B cell (primary cell): ENCODE data around the gene HEXB. TPM values are rescaled to one million over a fixed set of nuclear protein-coding genes. Genes with fewer than 3 reads are reported as not detected.
"Not testable (repeated sequence)": the region's sequence is repeated elsewhere in the genome, so short reads cannot be mapped to it uniquely, and the experiment has no call there.

Experiments
- ATAC-seq: fragments of 200-7000 bp; cut with Tn5 transposase; one replicate; pipeline ENCODE4 v1.10.0; 2021; ENCODE audit warnings: low read depth, mild to moderate bottlenecking, moderate number of reproducible peaks, moderate library complexity
- CTCF ChIA-PET: fragments of 350-600 bp; sonication (Branson Sonifier 250); formaldehyde crosslinking; loops from one replicate; lab custom pipeline; 2021; ENCODE audit warnings: antibody characterized with exemption, inconsistent platforms; lab: Charles Lee
- POLR2A ChIA-PET: fragments of 350-600 bp; sonication (Branson Sonifier 250); formaldehyde crosslinking; loops from one replicate; lab custom pipeline; 2021; ENCODE audit warnings: antibody characterized with exemption; lab: Charles Lee
- DNase-seq: peaks from one replicate; pipeline ENCODE4 v3.0.0; 2013
- H2AFZ ChIP-seq: 2 replicates; pipeline ENCODE4 v1.6.1; 2012; ENCODE audit warnings: mild to moderate bottlenecking, low read depth, low read length; ENCODE audit not compliant: insufficient read depth, poor library complexity, severe bottlenecking
- H3K27ac ChIP-seq, 2 donors: 1 replicate in 1 of 2; 2 replicates in 1 of 2; pipeline ENCODE4 v1.5.1; 2012 to 2013; ENCODE audit warnings: low read length in 2 of 2, mild to moderate bottlenecking in 2 of 2, moderate library complexity in 1 of 2
- H3K27me3 ChIP-seq, 4 experiments: fragments of 200-600 bp in 1 of 4; sonication (generic) in 1 of 4; replicated peaks in 1 of 4; 1 replicate in 2 of 4; 2 replicates in 2 of 4; pipeline versions ENCODE4 v1.6.1 to v1.7.0; 2013 to 2016; ENCODE audit warnings: low read length in 3 of 4, mild to moderate bottlenecking in 2 of 4, mixed read lengths in 1 of 4, moderate library complexity in 1 of 4; ENCODE audit not compliant: insufficient read depth in 4 of 4, control insufficient read depth in 3 of 4; ENCODE audit errors: control extremely low read depth in 1 of 4
- H3K36me3 ChIP-seq, 2 experiments: replicated peaks in 1 of 2; 1 replicate in 1 of 2; 2 replicates in 1 of 2; pipeline versions ENCODE4 v1.6.1 to v1.7.1; 2013; ENCODE audit warnings: low read length in 1 of 2; ENCODE audit not compliant: insufficient read depth in 2 of 2, control insufficient read depth in 1 of 2; ENCODE audit errors: control extremely low read depth in 1 of 2, extremely low read depth in 1 of 2
- H3K4me1 ChIP-seq, 2 donors: fragments of 200-600 bp in 1 of 2; sonication (generic) in 1 of 2; 1 replicate in 1 of 2; 2 replicates in 1 of 2; pipeline versions ENCODE4 v1.5.1 to v1.6.1; 2013 to 2017; ENCODE audit warnings: low read length in 2 of 2; ENCODE audit not compliant: control insufficient read depth in 2 of 2, insufficient read depth in 2 of 2
- H3K4me2 ChIP-seq: replicated peaks from 2 replicates; pipeline ENCODE3; 2012; ENCODE audit warnings: mild to moderate bottlenecking, low read depth, low read length; ENCODE audit not compliant: poor library complexity, severe bottlenecking
- H3K4me3 ChIP-seq, 5 experiments: fragments of 200-600 bp in 1 of 5; sonication (generic) in 1 of 5; 1 replicate in 3 of 5; 2 replicates in 2 of 5; pipeline versions ENCODE4 v1.5.1 to v1.7.0; 2011 to 2016; ENCODE audit warnings: low read length in 4 of 5, mild to moderate bottlenecking in 4 of 5, low read depth in 2 of 5, control low read depth in 1 of 5, moderate library complexity in 1 of 5; ENCODE audit not compliant: insufficient read depth in 1 of 5; ENCODE audit errors: control extremely low read depth in 1 of 5, extremely low read depth in 1 of 5
- H3K79me2 ChIP-seq: fragments of 200-600 bp; sonication (generic); one replicate; pipeline ENCODE4 v1.6.0; 2016; ENCODE audit warnings: low read length; ENCODE audit not compliant: control insufficient read depth, insufficient read depth
- H3K9ac ChIP-seq: fragments of 200-600 bp; sonication (generic); 2 replicates; pipeline ENCODE4 v1.6.1; 2017; ENCODE audit warnings: mild to moderate bottlenecking, low read length, moderate library complexity
- H3K9me3 ChIP-seq, 3 donors: one replicate each; pipeline versions ENCODE4 v1.6.1 to v1.7.1; 2013; ENCODE audit warnings: low read length in 2 of 3; ENCODE audit not compliant: control insufficient read depth in 2 of 3, insufficient read depth in 1 of 3; ENCODE audit errors: control extremely low read depth in 1 of 3
- H4K20me1 ChIP-seq: 2 replicates; pipeline ENCODE4 v1.6.0; 2012; ENCODE audit warnings: mild to moderate bottlenecking, low read length; ENCODE audit not compliant: insufficient read depth, control insufficient read depth, poor library complexity, severe bottlenecking
- H3K27ac Mint-ChIP-seq: one replicate; pipeline ENCODE4 v1.8.0; 2021; ENCODE audit warnings: mixed read lengths
- H3K27me3 Mint-ChIP-seq: one replicate; pipeline ENCODE4 v1.8.0; 2021; ENCODE audit warnings: mixed read lengths
- H3K4me1 Mint-ChIP-seq: one replicate; pipeline ENCODE4 v1.8.0; 2021; ENCODE audit warnings: mixed read lengths
- H3K4me3 Mint-ChIP-seq: one replicate; pipeline ENCODE4 v1.8.0; 2021; ENCODE audit warnings: mixed read lengths
- H3K9me3 Mint-ChIP-seq: one replicate; pipeline ENCODE4 v1.8.0; 2022; ENCODE audit warnings: mixed read lengths; ENCODE audit not compliant: insufficient read depth
- EZH2 ChIP-seq: IDR thresholded peaks from 2 replicates; pipeline ENCODE4 v1.6.1; 2012; ENCODE audit warnings: borderline replicate concordance, low read depth, mild to moderate bottlenecking, moderate library complexity, low read length; ENCODE audit not compliant: insufficient read depth, poor library complexity, severe bottlenecking
- WGBS: methylation state at CpG from one replicate; pipeline ENCODE4 v1.1.5; 2013; ENCODE audit warnings: missing lambda C conversion rate; ENCODE audit not compliant: insufficient coverage; 5-methylcytosine and 5-hydroxymethylcytosine counted together
- intact Hi-C: fragments of 100-400 bp; cut with micrococcal nuclease; formaldehyde crosslinking; loops from one replicate; pipeline ENCODE4 v1.10.0; 2022
- polyA plus RNA-seq: library from polyadenylated mRNA; depleted of rRNA; stranded (reverse); fragments of >200 nt; gene quantifications from 2 replicates; pipeline ENCODE4 v1.2.3, GENCODE V29; 2012
- total RNA-seq, 2 donors: library from RNA; stranded (reverse); fragments of 120-200 nt in 1 of 2; gene quantifications; 1 replicate in 1 of 2; 2 replicates in 1 of 2; pipeline versions ENCODE4 v1.2.3 to v1.2.4, GENCODE V29; 2013 to 2022
- TF ChIP-seq, protein P1 (sequence below): fragments of 200-600 bp; IDR thresholded peaks from one replicate; pipeline ENCODE4 v1.8.0; 2022; ENCODE audit warnings: antibody characterized with exemption, mild to moderate bottlenecking

HEXB gene
- total and polyA plus RNA-seq, 2 donors (not counting 1 experiment from before 2014, with no cell fraction given) = 23.6 to 47.1 TPM

DNA sequence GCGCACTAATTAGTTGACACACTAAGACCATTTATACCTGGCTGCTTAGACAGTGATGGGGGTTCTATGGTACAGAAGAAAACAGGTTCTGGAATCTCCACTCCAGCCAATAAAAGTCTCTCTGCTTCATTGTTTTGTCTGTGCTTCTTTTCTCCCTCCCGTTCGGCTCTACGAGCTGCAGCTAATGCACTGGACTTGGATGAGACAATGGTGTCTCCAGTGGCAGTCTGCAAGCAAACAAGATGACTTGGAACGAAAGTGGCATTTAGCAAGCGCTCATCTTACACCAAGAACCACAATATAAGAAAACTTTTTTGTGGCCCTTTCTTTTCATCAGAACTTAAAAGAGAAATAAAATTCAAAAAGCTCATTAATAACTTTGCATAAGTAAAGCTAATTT, 51.7 kb downstream of the HEXB start:
- Histone ChIP-seq H3K36me3 (peaks cover 24 to 64% of the 10 kb centered on the region in 2 experiments), H3K4me1 (no peaks in the 10 kb centered on the region), H3K9ac (no peak overlapping the region), H3K4me2 (no peak overlapping the region), H3K79me2 (no peaks in the 10 kb centered on the region), H3K4me3 (no peak overlapping the region), H3K9me3 (no peaks in the 10 kb centered on the region), H3K27ac (no peak overlapping the region), H4K20me1 (no peaks in the 10 kb centered on the region), H2AFZ (no peak overlapping the region), H3K27me3 (no peaks in the 10 kb centered on the region)
- TF ChIP-seq, protein P1, sequence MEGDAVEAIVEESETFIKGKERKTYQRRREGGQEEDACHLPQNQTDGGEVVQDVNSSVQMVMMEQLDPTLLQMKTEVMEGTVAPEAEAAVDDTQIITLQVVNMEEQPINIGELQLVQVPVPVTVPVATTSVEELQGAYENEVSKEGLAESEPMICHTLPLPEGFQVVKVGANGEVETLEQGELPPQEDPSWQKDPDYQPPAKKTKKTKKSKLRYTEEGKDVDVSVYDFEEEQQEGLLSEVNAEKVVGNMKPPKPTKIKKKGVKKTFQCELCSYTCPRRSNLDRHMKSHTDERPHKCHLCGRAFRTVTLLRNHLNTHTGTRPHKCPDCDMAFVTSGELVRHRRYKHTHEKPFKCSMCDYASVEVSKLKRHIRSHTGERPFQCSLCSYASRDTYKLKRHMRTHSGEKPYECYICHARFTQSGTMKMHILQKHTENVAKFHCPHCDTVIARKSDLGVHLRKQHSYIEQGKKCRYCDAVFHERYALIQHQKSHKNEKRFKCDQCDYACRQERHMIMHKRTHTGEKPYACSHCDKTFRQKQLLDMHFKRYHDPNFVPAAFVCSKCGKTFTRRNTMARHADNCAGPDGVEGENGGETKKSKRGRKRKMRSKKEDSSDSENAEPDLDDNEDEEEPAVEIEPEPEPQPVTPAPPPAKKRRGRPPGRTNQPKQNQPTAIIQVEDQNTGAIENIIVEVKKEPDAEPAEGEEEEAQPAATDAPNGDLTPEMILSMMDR = no peak
- TF ChIP-seq EZH2 = no peak
- Mint-ChIP-seq H3K4me3 (no peak overlapping the region), H3K9me3 (no peaks in the 10 kb centered on the region), H3K4me1 (no peaks in the 10 kb centered on the region), H3K27me3 (no peaks in the 10 kb centered on the region), H3K27ac (no peak overlapping the region)
- intact Hi-C loops = no loop called here
- 97% methylated on average over 3 of the region's 6 CpGs for WGBS
- DNase-seq (no peak), ATAC-seq (no peak)
- ChIA-PET POLR2A (no interaction called here), CTCF (no interaction called here)

DNA sequence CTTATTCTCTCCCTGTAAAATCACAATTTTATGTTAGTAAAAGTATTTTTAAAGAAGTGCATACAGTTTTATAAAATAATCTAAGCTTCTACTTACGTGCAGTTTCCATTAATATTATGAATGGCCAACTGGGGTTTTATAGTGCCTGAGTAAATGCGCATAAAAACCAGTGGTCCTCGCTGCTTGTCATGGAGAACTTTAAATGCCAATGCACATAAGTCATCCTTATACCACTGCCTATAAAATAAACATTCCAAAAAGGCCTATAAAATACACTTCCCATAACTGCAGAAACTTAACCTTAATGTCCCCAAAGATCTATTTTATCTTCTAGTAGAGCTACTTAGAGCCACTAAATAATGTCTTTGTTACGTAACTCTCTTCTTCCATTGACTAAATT, 53.4 kb downstream of the HEXB start:
- Histone ChIP-seq H2AFZ (no peak overlapping the region), H3K36me3 (peaks cover 26 to 68% of the 10 kb centered on the region in 2 experiments), H3K4me3 (no peak overlapping the region), H4K20me1 (no peaks in the 10 kb centered on the region), H3K4me1 (no peaks in the 10 kb centered on the region), H3K9ac (no peak overlapping the region), H3K9me3 (no peaks in the 10 kb centered on the region), H3K79me2 (no peaks in the 10 kb centered on the region), H3K27ac (no peak overlapping the region), H3K27me3 (no peaks in the 10 kb centered on the region), H3K4me2 (no peak overlapping the region)
- ChIA-PET CTCF (no interaction called here), POLR2A (no interaction called here)
- no peaks in the 10 kb centered on the region for H3K4me1 Mint-ChIP-seq
- H3K27me3 Mint-ChIP-seq = no peaks in the 10 kb centered on the region
- H3K9me3 Mint-ChIP-seq = no peaks in the 10 kb centered on the region
- no peak overlapping the region for H3K4me3 Mint-ChIP-seq
- TF ChIP-seq EZH2 = no peak
- H3K27ac Mint-ChIP-seq = no peak overlapping the region
- intact Hi-C loops = no loop called here
- no peak for DNase-seq
- ATAC-seq = no peak
- 96% methylated on average over 3 of the region's 4 CpGs for WGBS

DNA sequence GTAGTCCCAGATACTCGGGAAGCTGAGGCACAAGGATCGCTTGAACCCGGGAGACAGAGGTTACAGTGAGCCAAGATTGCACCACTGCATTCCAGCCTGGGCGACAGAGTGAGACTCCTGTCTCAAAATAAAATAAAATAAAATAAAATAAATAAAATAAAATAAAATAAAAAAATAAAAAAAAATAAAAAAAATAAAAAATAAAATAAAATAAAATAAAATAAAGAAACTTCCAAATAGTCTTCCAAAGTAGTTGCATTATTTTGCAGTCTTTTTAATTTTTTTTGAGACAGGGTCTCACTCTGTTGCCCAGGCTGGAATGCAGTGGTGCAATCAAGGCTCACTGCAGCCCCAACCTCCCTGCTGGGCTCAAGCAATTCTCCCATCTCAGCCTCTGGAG, 63.7 kb downstream of the HEXB start:
- H3K27me3 Mint-ChIP-seq, DNase-seq, H3K4me3 ChIP-seq, H3K79me2 ChIP-seq, H3K27ac Mint-ChIP-seq, H4K20me1 ChIP-seq, H3K9me3 ChIP-seq, H3K4me3 Mint-ChIP-seq, H3K4me2 ChIP-seq, H3K4me1 Mint-ChIP-seq, POLR2A ChIA-PET, H3K4me1 ChIP-seq, H2AFZ ChIP-seq, H3K27ac ChIP-seq, CTCF ChIA-PET, H3K9ac ChIP-seq, H3K27me3 ChIP-seq, ATAC-seq, intact Hi-C loops, H3K9me3 Mint-ChIP-seq: not testable (repeated sequence)
- H3K36me3 ChIP-seq = peaks cover 6 to 64% of the 10 kb centered on the region in 2 experiments
- WGBS = 100% methylated on average over 3 of the region's 4 CpGs
